Lung microvascular endothelial cell (primary cell): ENCODE measurements around the gene FAN1. TPM values are rescaled to one million over a fixed set of nuclear protein-coding genes. Genes with fewer than 3 reads are reported as not detected.

ENCODE experiments used
- DNase-seq, 2 donors: peaks; one replicate each; pipeline versions ENCODE4 v3.0.0 to v3.0.0-alpha.2; 2010; ENCODE audit warnings: low read depth in 2 of 2
- total RNA-seq: library from RNA; depleted of rRNA; stranded (reverse); fragments of >200 nt; gene quantifications from 2 replicates; pipeline ENCODE4 v1.2.1, GENCODE V29; 2014

Gene FAN1
- total RNA-seq, 1 donor from 2014 or later = 9.5 TPM

DNA sequence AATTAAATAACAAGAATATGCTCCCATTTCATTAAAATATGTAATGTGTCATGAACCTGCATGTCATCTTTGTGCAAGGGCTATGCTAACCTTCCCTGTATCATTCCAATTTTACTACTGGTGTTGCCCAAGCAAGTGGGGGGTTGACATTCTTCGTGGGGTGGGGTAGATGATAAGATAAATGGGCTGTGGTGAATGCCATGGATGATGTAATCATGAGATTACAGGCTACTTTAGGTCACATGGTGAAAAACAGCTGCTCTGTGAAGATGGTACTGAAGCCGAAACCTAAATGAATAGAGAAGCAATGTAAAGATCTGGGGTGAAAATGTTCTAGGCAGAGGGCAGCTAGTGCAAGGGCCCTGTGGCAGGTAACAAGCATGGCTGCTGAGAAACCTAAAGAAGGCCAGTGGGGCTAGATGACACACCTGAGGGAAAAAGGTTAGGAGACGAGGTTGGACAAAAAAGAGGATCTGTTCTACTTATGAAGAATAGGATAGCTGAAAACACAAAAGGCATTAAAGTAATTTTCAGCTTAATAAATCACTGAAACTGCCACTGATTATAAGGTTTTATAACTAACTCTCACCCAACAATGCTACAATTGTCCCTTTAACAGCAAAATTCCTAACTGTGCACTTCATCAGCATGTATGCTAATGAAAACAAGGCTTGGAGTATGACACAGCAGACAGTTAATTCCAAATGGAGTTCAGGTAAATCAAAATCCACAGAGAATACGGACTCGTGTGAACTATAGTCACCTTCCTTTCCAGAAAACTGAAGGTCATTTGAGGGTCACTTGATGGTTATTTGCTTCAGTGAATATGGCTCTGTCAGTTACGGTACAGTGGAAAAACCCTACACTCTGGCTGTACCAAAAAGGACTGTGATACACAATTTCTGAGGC lies 52.8 kb downstream of the FAN1 start:
- no peak for DNase-seq

DNA sequence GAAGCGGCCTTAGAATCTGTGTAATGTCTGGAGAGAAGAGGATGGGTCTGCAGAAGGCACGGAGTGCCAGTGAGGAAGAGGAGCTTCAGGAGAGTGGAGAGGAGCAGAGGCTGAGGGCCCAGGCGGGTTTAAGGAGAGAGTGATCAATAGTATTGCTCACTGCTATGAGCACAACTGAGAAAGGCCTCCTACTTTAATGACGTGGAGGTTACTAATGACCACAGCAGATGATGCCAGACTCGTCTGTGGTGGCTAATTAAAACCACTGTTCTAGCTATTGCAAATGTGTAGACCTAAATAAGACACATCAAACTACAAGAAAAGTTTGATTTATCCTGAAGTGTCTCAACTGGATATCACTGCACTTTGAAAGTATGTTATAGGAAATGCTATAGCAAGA lies 54.5 kb downstream of the FAN1 start:
- no peak for DNase-seq

DNA sequence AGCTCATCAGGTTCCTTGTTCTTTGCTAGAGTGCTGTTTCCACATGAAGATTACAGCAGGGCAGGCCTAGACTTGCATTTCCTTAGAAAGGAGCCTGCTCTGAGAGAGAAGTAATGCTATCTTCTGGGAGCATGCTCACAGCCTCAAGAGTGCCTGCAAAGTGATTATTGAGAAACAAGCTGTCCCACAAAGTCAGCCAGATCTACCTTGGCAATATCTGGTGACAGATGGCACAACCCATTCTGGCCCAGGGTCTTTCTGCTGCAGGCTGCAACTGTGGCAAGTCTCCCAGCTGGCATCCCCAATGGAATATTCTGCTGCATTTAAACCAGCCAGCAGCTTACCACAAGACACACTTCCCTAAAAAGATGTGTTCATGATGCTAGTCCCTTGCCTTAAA lies 58.4 kb downstream of the FAN1 start:
- no peak for DNase-seq

DNA sequence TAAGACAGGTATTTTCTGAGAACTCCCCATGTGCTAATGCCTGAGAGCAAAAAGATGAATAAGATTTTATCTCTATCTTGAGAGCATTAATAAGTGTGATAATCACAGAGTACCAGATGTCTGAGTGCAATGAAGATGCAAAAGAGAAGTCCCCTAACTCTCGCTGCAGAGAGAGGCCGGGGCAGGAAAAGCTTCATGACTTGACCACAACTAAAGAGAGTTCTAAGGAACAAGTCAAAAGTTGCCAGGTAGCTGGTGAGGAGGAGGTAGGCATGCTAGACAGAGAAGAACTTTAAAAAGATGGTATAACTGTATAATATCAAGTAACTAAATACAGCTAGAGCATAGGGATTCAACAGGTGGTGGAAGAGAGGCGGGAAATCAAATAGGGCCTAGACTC lies 58.9 kb downstream of the FAN1 start:
- DNase-seq = no peak

DNA sequence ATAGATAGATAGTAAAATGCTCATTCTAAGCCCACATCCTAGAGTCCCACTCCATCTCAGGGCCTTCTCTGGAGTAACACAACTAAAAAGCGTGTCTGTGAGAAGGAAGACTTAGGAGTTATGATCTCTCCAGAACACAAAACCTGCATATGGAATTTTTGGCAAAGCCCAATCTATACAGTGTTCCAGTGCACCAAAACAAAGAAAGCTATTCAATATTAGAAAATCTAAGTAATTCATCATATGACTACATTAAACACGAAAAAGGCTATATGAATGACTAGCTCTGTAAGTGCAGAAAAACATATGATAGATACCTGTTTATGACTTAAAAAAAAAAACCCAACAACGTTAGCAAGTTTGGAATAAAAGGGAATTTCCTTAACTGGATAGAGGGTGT lies 60.0 kb downstream of the FAN1 start:
- no peak for DNase-seq

DNA sequence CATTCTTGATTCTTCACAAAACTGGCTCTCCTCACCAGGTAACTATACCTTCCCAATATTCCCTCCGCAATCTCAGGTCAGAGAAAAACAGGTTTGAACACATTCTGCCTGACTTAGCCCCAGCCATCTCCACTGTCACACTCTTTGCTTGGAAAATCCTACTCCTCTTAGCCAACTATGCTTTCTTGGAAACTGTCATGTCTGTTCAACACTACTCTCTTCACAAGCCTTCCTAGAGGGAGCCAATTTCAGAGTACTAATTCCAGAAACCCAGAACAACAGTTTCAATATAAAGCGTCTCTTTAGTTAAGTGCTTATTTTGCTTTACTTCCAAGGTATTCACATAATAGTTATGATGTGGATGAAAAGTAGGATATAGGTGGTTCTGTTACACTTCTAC lies 66.0 kb downstream of the FAN1 start:
- DNase-seq = no peak

DNA sequence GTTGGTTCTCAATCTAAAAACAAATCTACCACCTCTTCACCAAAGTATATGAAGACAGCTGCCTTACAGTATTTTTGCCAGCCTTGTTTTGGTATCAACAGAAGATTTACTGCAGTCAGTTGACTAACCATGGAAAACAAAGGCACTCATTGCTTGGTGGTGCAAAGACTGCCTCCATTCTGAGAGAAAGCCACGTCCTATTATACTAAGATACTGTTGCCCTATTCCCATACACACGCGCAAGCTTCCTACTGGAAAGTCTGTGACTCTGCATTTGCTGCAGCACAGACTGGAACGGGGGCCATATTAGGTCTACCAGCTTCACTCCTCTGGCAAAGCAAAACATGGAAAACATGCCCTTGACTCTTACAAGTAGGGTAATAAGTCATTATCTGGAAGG lies 69.7 kb downstream of the FAN1 start:
- DNase-seq = no peak

DNA sequence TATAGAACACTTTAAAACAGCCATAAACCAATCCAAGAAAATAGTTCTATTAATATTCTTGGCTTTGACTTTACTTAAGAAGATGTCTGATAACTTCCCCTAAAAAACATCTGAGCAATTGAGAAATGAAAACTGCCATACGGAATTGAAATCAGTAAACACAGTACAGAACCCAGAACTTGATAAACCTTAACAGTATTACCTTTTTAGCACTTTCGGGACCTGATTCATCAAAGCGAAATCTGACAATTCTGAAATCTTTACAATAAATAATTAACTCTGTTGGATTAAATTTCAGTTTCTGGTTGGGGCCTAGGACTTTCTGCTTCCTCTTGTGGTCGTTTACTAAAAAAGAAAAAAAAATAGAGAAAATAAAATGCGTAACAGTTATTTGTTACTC lies 70.4 kb downstream of the FAN1 start:
- no peak for DNase-seq

DNA sequence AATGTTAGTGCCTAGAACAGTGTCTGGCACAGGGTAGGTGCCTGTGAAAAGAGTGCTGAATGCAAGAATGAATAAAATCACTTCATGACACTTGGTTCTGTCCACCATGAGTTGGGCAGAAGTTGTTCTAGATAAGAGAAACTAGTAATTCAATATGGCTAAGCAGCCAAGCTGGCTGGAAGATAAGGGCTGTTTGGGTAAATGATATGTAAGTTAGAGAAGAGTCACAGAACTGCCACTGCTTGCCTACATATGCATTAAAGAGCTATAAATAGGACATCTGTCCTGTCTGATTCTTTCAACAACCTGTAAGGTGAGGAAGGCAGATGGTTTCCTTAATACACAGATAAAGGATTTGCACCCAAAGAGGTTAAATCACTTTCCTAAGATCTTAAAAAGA lies 74.6 kb downstream of the FAN1 start:
- no peak for DNase-seq

DNA sequence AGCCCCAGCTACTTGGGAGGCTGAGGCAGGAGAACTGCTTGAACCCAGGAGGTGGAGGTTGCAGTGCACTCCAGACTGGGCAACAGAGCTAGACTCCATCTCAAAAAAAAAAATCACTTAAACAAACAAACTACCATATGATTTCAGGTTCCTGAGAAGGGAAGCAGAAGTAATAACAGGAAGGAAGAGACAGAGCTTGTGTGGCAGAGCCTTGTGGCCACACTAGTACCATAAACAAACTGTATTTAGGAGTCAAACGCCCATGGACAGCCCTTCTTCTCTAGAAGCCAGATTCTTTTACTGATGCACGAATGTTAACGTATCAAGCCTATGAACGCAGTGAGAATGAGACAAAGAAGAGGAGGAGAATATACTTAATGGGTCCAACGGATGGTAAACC lies 75.7 kb downstream of the FAN1 start:
- DNase-seq = no peak

DNA sequence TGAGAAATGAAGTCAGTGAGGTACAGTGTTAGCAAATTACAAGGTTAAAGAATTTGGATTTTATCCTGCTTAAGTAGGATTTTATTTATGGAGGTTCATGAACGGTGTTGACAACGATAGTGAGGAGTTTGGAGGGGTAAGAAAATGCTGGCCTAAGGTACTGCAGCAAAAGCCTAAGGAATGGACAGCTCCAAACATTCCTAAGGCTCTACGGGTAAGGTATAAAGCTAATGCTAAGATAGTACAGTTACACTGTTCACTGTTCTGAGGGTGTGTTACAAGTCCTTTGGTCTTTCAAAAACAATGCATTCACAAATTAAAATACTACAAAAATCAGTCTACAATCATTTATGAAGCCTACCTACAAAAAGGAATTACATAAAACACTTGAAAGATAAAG lies 80.4 kb downstream of the FAN1 start:
- DNase-seq = peak in 1 of 2 donors; percentile 44

DNA sequence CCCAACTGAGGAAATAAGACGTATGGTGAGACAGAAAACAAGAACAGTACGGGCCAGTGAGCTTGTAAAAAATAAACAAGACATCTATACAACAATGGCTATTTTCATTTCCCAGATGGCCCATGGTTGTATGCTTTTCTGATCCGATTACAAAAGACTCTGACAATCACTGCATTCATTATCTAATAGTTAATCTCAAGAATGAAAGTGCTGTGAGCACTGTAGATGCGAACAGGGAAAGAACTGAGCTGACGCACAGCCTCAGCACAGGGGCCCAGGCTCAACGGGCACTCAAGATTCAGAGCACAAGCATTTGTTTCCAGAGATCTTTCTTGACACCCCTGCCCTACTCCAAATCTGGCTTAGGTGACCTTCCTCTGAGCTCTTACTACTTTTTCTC lies 80.8 kb downstream of the FAN1 start:
- peak in 1 of 2 donors; percentile 36 for DNase-seq

DNA sequence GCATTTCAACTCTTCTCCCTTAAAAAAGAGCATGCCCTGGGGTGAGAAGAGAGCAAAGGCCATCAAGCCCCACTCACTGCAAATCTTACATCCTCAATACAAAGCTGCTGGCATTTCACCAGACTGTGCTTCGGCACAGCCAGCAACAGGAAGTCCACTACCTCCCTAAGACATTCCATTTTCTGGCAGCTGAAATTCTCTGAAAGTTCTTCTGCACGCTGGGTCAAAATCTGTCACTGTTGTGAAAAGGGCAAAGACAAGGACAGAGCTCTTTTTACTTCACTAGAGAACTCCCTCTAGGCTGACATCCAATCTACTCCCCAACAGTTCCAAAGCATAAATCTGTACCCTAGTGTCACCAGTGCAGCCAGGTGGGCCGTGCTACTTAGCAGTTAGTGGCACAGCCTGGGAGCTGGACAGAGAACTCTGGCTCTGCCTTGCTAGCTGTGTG lies 81.4 kb downstream of the FAN1 start:
- DNase-seq = peak in 1 of 2 donors; percentile 62

DNA sequence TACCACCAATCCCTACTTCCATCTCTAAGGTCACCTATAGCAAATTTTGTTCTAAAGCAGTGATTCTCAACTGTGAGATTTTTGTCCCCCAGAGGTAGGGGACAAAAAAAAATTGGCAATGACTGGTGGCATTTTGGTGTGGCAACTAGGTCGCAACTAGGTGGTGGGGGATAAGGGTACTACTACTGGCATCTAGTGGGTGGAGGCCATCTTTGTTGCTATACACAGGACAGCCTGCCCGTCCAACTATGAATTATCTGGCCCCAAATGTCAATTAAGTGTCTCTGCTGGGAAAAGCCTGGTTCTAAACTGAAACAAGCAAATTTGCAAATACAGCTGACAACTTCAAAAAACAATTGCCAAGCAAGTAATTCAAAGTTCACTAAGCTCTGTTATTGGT lies 86.3 kb downstream of the FAN1 start:
- peak; percentile 16 to 37 for DNase-seq

DNA sequence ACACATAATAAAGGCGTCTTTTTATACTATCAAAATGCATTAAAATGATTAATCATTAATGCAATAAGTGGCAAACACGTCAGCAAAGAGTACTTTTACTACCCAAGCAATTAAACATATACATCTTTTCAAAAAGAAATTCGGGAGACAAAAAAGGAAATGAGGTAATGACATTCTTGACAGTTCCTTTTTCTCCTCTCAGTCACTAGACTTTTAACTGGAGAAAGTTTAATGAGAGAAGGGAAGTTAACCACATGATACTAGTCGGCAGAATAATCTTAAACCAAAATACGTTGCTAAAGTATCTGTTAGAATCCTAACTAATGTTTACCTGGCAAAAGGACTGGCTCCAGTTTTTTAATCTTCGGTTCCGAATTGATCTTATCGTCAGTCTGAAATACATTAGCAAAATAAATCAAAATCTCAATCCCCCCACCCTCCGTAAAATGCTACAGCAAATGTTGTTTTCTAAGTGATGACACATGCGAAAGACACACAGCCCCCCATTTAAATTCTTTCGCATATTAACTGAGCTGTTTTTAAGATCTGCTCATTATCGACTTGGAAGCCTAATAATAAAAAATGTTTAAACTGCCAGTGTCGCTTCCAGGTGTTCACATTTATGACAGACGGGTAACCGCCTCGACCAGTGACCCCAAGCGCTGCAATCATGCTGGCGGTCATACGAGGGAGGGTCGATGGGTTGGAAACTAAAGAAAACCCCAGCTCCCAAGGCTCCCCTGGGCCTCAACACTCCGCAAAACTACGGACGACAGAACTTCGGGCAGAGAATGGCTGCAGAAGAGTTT lies 86.9 kb downstream of the FAN1 start:
- DNase-seq = peak in 1 of 2 donors; percentile 34

DNA sequence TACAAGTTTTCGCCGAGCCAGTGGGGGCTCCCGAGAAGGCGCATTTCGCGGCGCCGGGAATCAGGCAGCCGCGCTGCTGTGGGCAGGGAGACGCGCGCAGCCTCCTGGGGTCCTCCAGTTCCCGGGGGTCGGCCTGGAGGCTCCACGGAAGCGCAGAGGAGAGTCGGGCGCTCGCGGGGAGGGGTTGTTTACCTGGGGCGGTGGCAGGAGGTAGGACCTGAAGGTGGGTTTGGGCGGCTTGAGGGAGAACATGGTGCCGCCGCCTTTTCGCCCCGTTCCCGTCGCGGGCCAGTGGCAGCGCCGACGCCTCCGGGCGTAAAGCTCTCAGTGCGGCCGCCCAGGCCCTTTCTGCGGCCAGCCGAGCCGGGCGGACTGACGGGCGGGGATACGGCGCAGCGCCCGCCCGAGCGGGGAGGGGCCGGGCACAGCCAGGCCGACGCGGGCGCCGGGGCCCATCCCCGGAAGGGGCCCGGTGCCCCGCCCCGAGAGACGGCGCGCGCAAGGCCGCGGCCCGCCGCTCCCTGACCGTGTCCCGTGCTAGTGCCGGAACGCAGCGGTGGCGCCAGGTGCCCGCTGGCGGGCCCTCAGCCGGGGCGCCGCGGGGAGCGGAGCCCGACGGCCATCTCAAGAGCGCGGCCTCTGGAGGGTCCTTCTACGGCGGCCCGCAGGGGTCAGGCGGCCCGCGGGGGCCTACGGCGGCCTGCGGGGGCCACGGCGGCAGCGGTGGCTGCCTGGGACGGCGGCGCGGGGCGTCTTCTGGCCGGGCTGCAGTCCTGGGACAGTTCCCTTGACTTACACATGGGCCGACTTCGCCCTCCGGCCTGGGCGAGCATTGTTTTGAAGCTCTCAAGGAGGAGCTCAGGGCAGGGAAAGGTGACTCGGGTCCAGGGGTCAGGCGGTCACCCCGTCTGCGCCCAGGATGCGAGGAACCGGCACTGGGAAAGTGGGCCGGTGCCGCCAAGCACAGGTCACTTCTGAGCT lies 87.8 kb downstream of the FAN1 start, which contains the start of gene MTMR10:
Gene MTMR10, minus strand, starts transcription at position 374 of the 981 bp plus-strand sequence. Its CDS starts 122 bp downstream, at position 252.
- peak; percentile 84 to 87 for DNase-seq

DNA sequence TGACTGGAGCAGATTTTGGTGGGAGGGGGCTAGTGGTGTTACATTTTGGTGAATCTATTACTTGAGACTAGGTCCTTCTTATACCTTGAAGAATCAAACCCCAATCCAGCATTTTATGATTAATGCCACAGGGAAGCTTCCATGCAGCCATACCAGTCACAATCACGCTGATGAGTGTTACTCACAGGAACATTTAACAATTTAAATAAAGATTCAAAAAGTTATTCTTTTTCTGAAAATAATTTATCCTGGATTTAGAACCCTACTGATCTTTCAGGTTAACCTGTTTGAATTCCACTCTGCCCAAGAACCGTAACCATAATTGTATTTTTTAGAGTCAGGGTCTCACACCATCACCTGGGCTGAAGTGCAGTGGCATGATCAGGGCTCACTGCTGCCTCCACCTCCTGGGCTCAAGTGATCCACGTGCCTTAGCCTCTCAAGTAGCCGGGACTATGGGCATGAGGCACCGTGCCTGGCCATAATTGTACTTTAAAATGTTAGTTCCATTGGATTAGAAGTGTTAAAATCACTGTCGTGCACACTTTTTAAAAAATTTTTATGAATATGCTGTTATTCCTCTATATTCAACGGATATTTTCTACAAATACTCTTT lies 88.6 kb downstream of the FAN1 start:
- no peak for DNase-seq
